Endometrial microvascular endothelial cells (primary cell): Measurements from ENCODE around the gene SNX18. TPM values are rescaled to one million over a fixed set of nuclear protein-coding genes. Genes with fewer than 3 reads are reported as not detected.

ENCODE experiments used
- in situ Hi-C: cut with HindIII; loops from 2 replicates; pipeline ENCODE4 v1.10.0; 2017; ENCODE audit warnings: low sequenced_read_pairs, low pct_unique_long_range_greater_than_20kb; ENCODE audit errors: inconsistent ontology term
- total RNA-seq: library from RNA; depleted of rRNA; stranded (reverse); fragments of >200 nt; gene quantifications from one replicate; pipeline ENCODE4 v1.2.3, GENCODE V29; 2015; ENCODE audit errors: inconsistent ontology term

The SNX18 gene
- total RNA-seq, 1 donor from 2014 or later = 39.2 TPM

DNA sequence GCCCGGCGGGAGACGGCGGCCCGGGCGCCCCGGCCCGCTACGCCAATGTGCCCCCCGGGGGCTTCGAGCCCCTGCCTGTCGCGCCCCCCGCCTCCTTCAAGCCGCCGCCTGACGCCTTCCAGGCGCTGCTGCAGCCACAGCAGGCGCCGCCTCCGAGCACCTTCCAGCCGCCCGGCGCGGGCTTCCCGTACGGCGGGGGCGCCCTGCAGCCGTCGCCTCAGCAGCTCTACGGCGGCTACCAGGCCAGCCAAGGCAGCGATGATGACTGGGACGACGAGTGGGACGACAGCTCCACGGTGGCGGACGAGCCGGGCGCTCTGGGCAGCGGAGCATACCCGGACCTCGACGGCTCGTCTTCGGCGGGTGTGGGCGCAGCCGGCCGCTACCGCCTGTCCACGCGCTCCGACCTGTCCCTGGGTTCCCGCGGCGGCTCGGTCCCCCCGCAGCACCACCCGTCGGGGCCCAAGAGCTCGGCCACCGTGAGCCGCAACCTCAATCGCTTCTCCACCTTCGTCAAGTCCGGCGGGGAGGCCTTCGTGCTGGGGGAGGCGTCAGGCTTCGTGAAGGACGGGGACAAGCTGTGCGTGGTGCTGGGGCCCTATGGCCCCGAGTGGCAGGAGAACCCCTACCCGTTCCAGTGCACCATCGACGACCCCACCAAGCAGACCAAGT, 723 bp downstream of the SNX18 start:
- in situ Hi-C loops = no loop called here

DNA sequence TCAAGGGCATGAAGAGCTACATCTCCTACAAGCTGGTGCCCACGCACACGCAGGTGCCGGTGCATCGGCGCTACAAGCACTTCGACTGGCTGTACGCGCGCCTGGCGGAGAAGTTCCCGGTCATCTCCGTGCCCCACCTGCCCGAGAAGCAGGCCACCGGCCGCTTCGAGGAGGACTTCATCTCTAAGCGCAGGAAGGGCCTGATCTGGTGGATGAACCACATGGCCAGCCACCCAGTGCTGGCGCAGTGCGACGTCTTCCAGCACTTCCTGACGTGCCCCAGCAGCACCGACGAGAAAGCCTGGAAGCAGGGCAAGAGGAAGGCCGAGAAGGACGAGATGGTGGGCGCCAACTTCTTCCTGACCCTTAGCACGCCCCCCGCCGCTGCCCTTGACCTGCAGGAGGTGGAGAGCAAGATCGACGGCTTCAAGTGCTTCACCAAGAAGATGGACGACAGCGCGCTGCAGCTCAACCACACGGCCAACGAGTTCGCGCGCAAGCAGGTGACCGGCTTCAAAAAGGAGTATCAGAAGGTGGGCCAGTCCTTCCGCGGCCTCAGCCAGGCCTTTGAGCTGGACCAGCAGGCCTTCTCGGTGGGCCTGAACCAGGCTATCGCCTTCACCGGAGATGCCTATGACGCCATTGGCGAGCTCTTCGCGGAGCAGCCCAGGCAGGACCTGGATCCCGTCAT, 1.4 kb downstream of the SNX18 start:
- in situ Hi-C loops = no loop called here

DNA sequence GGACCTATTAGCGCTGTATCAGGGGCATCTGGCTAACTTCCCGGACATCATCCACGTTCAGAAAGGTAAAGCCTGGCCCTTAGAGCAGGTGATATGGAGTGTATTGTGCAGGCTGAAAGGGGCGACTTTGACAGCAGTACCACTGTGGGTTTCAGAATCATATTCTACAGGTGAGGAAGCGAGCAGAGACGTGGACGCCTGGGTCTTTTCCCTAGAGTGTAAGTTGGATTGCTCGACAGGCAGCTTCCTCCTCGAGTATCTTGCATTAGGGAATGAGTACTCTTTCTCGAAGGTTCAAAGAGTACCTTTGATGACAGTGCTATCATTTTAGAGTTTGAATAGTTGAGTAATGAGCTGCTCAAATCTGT, 1.9 kb downstream of the SNX18 start:
- in situ Hi-C loops = no loop called here

DNA sequence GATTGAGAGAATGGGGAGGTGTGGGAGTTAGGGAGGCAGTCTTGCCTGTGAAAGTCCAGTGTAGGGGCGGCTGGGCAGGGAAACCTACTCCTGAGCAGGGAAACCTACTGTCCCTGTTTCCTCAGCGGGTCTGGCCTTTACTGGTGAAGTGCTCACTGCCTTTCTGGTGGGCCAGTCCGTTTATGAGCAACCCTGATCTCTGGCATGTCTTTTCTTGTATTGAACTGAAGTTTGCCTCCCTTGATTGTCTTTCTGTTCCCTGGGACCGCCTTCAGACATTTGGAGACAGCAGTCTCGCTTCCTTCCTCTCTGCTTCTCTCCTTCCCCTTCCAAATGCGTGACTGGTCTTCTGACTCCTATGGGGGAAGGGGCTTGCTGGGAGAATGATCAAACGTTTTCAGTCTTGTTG, 2.9 kb downstream of the SNX18 start:
- in situ Hi-C loops = no loop called here

DNA sequence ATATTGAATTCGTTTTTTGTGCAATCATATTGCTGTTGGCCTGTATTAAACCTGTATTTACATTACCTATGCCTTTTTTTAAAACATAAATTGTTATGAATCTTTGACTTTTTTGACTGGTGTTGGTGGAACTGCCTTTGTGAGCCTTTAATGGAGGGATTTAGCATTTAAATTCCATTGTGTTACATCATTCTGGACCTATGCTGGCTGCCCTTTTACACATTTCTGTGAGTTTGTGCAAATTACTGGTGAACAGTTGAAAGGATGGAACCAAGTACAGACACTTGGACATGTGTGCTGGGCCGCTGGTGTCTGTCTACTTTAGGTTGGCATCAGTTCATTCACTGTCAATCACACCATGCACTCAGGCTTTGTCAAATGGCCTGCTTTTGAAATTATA, 3.4 kb downstream of the SNX18 start:
- in situ Hi-C loops = no loop called here

GRCh38 chr5:54521856-54522479, 4.4 kb downstream of the SNX18 start:
- in situ Hi-C loops = no loop called here

DNA sequence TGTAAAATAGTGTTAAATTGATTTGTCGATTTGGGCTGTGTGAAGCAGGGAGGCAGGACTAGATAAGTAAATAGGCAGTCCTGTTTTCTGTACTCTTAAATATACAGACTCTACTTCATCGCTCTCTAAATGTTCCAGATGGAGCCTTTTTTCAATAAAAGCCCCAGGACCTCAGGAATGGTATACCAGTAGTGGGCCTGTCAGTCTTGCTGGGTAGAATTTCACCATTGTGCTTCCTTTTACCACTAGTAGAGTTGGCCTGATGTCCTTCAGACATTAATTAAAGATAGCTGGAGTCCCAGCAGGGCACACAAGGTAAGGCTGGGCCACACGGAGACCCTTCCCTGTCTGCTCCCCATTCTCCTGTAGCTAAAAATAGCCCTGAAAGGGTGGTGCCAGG, 6.0 kb downstream of the SNX18 start:
- in situ Hi-C loops = no loop called here

GRCh38 chr5:54524082-54524481, 6.5 kb downstream of the SNX18 start:
- in situ Hi-C loops = no loop called here

DNA sequence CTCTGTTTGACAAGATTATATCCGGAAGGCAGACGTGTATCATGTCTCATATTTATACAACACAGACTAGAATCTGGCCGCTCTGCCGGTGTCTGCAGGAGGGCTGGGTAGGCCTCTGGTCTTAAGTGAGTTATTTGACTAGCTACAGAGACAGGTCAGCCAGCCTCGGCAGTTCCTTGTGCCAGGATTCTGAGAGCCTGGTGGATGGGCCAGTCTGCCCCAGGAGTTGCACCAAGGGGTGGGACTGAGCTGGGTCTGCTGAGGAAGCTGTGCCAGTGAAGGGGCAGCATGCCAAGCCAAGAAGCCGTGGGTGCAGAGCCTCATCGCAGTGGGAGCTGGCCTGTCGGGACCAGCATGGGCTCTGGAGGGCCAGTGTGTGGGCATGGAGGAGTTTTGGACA, 7.1 kb downstream of the SNX18 start:
- in situ Hi-C loops = no loop called here

DNA sequence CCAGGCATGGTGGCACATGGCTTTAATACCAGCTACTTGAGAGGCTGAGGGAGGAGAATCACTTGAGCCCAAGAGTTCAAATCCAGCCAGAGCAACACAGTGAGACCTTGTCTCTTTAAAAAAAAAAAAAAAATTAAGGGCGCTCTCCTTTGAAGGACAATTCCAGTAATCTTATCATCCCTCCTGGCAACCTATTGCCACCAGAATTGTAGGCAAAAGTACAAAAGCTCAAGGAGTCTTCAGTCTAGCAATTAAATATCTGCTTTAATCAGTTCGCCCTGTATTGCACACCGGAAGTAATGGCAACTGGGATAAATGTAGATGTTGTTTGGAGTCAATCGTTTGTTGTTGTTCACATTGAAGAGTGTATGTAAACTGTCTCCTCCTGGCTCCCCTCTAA, 7.7 kb downstream of the SNX18 start:
- in situ Hi-C loops = no loop called here

DNA sequence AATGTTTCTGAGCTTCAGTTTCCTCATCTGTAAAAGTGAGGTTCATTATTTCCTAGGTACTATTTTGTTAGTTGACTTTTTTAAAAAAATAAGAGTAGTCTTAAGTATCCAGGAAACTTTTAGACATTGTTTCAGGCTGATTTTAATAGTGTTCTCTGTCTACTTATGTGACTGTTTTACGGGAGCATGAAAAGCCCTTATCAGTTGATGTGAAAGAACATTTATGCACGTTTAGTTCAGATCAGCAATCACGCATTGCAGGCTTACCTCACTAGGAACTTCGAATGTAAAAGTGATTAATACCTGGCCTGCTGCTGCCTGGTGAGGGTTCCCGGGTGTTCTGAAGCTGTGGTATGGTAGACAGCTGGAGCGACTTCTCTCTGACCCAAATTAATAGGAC, 8.1 kb downstream of the SNX18 start:
- in situ Hi-C loops = no loop called here

DNA sequence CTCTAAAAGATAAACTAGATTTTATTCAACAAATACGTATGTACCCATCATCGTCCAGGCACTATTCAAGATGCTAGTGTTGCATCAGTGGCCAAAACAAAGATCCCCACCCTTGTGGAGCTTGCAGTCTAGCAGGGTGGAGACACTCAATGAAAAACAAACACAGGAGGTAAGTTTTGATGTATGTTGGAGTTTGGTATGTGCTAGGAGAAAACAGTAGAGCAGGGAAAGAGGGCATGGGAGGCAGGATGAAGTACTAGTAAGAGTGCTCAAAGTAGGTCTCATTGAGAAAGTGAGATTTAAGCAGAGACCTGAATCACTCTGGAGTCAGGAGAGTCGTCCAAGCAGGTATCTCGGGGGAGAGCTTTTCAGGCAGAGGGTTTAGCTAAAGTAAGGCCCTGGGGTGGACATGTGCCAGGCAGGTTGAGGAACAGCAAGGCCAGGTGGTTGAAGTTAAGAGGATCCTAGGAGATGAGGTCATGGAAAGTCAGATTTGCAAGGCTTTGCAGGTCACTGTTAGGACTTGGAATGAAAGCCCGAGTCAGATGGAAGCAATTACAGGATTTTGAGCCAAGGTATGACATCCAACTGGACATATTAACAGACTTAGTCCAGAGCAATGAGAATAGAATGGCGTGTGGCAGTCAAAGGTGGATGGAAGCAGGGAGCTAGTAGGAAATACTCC, 9.2 kb downstream of the SNX18 start:
- in situ Hi-C loops = no loop called here

- in situ Hi-C loops = no loop called here
Observed at GRCh38 chr5:54528633-54529209, 11.2 kb downstream of the SNX18 start.

- in situ Hi-C loops = no loop called here
Observed at GRCh38 chr5:54529565-54529964, 12.0 kb downstream of the SNX18 start.

DNA sequence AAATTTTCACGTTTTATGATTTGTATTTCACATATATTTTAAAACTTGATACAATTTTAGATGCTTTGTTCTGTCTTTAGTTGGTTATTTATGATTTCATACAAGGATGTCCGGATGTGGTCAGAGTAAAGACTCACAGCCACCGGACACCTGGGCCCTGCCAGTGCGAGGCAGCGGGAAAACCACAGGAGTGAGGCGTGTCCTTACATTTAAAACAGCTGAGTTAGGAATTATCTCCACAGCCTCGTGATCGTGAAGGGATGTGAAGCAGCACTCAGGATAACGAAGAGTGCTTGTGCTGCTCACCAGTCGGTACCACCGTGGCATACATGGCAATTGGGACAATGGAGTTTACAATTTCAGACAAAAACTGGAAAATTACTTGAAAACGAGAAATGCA, 14.0 kb downstream of the SNX18 start:
- in situ Hi-C loops = no loop called here

GRCh38 chr5:54533541-54534190, 16.1 kb downstream of the SNX18 start:
- in situ Hi-C loops = no loop called here

DNA sequence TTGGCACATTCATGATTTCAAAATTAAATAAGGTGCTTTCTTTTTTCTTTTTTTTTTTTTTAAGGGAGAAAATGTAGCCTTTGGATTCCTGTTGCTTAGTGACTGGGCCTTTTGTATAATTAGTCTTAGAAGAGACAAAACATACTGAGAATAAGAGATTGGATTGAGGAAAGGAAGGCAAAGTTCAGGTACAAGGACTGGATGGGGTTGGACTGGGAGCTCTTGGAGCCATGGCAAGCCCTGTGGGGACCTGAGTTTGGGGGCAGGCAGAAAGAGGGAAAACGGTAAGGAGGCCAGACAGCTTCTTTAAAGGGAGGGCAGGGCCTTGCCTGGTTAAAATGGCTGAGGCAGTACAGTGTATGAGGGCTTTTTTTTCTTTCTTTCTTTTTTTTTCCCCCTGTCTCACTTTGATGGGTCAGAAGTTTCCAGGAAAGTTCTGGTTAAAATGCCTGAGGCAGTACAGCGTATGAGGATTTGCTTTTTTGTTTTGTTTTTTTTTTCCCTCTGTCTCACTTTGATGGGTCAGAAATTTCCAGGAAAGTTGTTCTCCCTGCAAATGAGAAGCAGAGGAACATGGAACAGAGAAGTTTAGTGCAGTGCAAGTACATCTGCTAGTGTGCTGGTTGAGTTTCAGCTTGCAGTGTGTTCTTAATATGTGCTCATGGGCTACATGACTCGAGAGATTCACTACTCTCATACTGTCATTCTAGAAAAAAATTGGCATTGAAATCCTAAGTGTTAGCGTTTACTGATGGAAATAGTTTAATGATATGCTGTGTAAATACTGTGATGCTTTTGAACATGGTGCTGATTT, 16.8 kb downstream of the SNX18 start:
- in situ Hi-C loops = no loop called here

DNA sequence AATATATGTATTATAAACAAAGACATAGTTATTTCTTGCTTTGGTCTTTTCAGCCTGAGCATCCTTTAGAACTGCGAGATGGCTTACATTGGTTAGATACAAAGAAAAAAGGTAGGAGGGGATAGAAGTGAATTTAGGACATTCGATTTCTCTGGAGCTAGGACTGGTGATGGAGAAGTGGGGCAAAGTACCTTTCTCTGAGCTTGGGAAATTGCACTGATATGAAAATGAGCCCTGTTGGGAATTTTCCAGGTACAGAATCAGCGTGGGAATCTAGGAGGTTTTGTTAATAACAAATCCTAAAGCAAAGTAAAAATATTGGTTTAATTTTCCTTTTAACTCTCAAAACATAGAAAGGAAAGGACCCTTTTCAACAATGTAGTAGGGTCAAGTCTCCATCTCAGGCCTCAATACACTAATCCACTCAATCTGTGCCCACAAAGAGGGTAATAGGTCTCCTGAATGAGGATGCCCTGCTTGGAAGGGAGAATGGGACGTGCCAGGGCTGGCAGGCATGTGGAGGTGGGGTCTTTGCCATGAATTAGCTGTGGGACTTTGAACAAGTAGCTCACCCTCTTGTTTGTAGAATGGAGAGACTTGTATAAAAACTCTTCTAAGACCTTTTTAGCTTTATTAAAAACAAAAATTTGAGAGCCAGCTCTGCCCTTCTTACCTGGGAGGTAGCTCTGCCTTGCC, 17.7 kb downstream of the SNX18 start:
- in situ Hi-C loops = no loop called here
